HG02870 (cell line): ENCODE results near the gene MAP3K13.
A peak's percentile ranks its signal among the peaks of the same experiment; 100 is the strongest.
"Not testable (repeated sequence)": the region's sequence is repeated elsewhere in the genome, so short reads cannot be mapped to it uniquely, and the experiment has no call there.

Experiments
- ATAC-seq: cut with Tn5 transposase; IDR thresholded peaks from one replicate; pipeline ENCODE4 v1.9.1; 2021; ENCODE audit warnings: mild to moderate bottlenecking, moderate library complexity; ENCODE audit not compliant: unreplicated experiment

The MAP3K13 gene

GRCh38 chr3:185341616-185342458 lies 21.1 kb upstream of the MAP3K13 start:
- no peak for ATAC-seq

- ATAC-seq: no peak
These were observed 20.3 kb upstream of the MAP3K13 start for GRCh38 chr3:185342459-185343174.

DNA sequence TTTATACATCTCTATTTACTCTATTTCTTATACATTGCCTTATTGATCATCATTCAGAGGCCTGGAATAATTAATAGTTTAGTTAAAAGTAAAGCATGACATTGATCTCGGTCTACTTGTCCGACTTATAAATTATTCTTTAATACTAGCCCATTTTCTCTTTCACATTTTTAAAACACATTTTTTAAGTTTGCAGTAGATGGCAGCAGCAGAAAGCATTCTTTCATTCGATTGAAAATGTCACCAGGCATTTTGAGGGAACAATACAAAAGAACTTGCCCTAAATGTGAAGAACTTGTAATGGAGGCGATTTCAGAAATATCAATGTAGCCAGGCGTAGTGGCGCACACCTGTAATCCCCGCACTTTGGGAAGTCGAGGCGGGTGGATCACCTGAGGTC lies 15.5 kb upstream of the MAP3K13 start:
- ATAC-seq: no peak

DNA sequence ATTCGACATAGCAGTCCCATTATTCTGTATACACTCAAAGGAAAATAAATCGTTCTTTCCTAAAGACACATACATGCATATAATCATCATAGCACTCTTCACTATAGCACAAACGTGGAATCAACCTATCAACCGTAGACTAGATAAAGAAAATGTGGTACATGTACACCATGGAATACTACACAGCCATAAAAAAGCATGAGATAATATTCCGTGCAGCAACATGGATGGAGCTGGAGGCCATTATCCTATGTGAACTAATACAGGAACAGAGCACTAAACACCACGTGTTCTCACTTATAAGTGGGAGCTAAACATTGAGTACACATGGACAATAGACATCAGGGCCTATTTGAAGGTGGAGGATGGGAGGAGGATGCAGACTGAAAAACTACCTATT lies 12.1 kb upstream of the MAP3K13 start:
- no peak for ATAC-seq

DNA sequence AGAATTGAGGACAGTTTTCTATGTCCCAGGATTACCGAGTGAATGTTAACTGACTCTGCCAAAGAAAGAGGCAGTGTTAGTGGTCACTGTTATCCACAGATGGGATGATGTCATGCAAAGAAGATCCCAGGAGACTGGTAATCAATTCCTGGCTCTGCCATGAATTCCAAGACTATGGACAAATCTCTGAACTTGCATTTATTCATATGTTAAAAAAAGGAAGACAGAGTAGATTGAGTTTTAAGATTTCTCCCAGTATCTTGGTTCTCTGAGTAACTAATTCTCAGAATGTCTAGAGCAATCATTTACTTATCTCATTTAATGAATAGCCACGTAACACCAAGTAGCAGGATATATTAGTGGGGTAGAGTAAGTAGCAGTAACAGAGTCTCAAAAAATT lies 11.5 kb upstream of the MAP3K13 start:
- ATAC-seq: no peak

DNA sequence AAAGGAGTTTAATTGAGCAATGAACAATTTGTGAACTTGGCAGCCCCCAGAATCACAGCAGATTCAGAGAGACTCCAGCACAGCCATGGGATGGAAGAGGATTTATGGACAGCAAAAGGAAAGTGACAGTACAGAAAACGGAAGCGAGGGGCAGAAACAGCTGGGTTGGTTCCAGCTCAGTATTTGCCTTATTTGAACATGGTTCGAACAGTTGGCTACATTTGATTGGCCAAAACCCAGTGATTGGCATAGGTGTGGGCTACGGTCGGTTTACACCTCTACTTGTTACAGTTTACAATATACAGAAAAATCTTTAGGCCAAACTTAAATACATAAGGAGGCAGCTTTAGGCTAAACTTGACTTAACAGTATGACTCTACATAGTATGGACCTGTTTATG lies 9.7 kb upstream of the MAP3K13 start:
- no peak for ATAC-seq

- ATAC-seq: peak; percentile 97
These were observed 8.9 kb upstream of the MAP3K13 start for GRCh38 chr3:185353823-185354614.

DNA sequence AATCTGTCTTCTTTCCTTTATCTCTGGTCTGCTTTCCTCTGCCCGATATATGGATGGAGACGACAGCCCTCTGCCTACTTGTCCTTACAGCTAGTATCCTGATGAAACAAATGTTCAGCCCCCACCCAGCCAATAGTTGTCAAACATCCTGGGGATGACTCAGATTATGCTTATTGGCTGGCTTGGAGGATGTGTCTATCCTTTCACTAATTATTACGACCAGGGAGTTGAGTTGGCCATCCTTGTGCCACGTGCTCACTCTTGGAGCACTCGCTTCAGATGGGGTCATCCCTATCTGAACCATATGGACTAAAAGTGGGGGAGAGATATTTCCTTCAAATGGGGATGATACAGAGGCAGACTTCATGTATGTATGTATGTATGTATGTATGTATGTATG lies 6.4 kb upstream of the MAP3K13 start:
- ATAC-seq: no peak

DNA sequence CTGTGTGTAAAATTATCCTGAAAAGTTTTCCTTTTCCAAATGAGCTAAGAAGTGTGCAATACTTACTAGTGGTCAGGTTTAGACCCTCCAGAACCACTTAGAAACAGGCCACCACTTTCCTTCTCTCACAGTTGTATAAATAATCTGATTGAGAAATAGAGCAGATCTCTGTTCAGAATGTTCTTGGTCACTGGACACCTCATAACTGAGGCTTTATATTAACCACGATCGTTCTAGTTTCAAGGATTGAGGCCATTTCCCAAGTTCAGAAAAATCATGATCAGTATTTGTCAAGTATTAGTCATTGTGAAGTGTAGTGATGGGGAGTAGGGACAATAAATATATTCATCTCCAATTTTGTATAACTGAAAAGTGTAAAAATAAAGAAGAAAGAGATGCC lies 1.0 kb upstream of the MAP3K13 start:
- ATAC-seq: no peak

DNA sequence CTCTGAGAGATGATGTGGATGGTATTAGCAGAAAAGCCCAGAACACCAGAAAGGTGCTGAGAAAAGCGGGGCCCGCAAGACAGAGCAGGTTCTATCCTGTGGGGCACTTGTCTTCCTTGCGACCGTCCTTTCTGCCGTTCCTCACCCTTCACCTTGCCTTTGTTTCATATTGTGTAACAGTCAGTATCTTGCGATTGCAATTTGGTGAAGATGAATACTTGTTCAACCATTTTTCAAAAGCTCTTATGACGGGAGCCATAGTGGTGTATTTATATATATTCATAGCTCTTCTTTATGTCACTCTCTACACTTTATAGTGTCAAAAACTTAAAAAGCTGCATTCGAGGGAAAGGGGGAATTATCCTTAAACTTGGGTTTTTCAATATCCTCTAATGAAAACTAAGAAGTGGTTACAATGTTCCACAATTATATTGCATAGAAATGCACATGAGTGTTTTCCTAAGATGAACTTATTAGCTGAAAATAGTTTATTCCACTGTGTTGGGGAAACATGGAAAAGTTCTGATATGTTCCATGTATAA lies 797 bp downstream of the MAP3K13 start:
- no peak for ATAC-seq

DNA sequence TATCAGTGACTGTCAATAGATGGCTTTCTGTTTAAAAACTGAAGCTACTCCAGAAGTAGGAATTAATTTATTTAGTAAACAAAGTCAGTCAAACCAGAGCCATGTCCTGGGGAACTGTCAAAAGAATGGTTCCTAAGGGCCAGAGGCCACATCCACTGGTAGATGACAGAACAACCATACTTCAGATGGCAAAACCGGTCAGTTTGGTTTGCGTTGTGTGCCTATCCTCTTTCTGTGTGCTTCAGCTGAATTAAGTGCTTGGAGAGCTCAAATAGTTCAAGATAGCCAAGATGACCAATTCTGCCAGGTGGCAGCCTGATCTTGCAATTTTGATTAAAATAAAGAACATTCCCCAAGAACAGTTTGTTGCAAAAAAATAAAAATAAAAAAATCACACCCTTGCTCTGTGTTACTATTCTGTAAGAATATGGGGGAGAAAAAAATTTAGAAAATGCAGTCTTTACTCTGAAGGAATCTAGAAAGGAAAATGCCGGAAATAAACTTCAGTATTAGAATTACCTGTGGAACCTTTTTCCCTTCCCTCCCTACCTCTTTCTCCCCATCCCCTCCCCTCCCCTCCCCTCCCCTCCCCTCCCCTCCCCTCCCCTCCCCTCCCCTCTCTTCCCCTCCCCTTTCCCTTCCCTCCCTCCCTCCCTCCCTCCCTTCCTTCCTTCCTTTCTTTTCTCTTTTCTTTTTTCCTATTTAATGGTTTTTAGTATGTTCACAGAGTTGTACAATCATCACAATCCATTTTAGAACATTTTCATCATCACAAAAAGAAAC lies 2.5 kb downstream of the MAP3K13 start:
- no peak for ATAC-seq

GRCh38 chr3:185366074-185366335 lies 3.1 kb downstream of the MAP3K13 start:
- ATAC-seq: no peak

- ATAC-seq: no peak
These were observed 4.0 kb downstream of the MAP3K13 start for GRCh38 chr3:185366913-185367312.

DNA sequence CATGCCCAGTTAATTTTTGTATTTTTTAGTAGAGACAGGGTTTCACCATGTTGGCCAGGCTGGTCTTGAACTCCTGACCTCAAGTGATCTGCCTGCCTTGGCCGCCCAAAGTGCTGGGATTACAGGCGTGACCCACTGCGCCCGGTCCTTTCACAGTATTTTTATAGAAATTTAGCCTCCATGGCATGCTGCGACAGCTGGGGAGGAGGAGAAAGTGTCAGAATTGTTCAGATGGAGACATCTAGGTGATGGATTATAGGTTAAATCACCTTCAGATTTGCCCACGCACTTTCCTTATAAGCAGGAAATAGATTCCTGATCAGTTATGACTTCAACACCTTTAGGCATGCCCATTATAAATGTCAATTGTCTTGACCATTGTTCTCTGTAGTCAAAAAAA lies 7.4 kb downstream of the MAP3K13 start:
- ATAC-seq: not testable (repeated sequence)

DNA sequence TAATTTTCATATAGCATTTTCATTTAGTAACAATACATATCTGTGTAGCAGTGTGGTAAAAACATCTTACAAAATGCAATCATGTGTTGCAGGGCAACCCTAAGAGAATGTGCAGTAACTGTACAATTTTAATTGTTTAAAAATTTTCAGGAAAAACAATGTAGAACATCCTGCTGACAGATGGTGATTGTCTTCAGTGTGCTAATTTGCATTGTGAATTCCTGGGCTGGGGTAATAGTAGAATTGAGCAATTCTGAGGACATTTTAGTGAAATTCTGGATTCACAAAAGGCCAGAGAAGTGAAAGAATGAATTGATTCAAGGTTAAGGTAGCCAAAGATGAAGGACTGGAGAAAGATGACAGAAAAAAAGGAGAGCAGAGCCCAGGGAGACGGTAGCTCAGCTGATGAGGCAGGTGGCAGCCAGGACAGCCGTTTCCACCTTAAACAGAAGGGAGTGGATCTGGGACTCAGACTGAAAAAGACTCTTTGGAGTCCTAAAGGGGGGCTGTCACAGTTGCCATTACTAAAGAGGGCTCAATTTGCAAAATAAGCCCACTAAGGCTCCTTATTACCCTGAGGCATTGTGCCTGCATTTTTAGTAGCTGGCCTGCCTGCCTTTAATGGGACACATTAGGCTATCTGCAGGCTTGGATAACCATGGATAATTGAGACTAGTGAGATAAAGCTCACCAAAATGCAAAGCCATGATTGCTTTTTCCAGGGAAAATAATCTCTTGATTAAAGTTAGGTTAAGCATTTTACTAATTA lies 8.6 kb downstream of the MAP3K13 start:
- ATAC-seq: no peak

DNA sequence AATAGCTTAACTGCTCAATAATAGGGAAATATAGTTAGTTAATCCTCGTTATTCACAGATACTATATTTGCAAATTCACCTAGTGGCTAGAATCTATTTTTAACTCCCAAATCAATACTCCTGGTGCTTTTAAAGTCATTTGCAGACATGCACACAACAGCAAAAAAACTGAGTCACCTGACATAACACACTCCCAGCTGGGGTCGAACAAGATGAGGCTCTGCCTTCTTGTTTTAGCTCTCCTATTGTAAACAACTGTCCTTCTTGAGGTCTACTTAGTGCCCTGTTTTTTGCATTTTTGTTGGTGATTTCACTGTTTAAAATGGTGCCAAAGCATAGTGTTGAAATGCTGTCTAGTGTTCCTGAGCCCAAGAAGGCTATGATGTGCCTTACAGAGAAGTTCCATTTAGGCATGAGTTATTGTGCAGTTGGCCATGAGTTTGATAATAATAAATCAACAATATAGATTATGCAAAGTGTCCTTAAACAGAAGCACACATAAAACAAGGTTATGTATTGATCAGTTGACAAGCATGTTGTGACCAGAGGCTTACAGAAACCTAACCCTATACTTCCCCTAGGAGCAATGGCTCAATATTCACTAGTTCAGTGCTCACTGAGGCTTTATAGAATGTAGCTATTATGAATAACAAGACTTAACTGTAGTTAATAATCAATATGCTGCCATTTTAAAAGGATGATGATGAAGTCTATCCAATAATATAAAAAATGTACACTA lies 18.6 kb downstream of the MAP3K13 start:
- no peak for ATAC-seq

DNA sequence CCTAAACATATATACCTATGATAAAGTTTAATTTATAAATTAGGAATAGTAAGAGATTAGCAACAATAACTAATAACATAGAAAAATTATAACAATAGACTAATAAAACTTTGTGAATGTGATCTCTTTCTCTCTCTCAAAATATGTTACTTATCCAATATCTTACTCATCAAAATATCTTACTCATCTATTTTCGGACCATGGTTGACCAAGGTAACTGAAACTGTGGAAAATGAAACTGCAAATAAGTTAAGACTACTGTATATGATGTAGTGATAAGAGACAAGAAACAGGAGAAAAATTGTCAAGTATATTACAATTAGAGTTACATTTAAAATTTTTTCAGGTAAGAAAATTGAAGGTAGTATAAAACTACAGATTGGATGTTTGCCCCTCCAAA lies 19.2 kb downstream of the MAP3K13 start:
- no peak for ATAC-seq

DNA sequence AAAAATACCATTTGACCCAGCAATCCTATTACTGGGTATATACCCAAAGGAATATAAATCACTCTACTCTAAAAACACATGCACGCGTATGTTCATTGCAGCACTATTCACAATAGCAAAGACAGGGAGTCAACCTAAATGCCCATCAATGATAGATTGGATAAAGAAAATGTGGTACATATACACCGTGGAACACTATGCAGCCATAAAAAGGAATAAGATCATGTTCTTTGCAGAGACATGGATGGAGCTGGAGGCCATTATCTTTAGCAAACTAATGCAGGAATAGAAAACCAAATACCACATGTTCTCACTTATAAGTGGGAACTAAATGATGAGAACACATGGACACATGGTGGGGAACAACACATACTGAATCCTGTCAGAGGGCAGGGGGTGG lies 23.6 kb downstream of the MAP3K13 start:
- ATAC-seq: not testable (repeated sequence)

GRCh38 chr3:185387646-185388045 lies 24.7 kb downstream of the MAP3K13 start:
- ATAC-seq: no peak
